HCT116 (cell line): ENCODE data around the gene INO80C. TPM values are rescaled to one million over a fixed set of nuclear protein-coding genes. Genes with fewer than 3 reads are reported as not detected.

ENCODE experiments used
- ATAC-seq: fragments of 200-7000 bp; cut with Tn5 transposase; 2 replicates; pipeline ENCODE4 v1.9.1; 2020; ENCODE audit warnings: mild to moderate bottlenecking, moderate library complexity
- BruUV-seq: library from RNA; stranded (reverse); fragments of 400-500 nt; replicated peaks from 2 replicates; lab custom pipeline; 2021; lab: Mats Ljungman, UMichigan
- CTCF ChIA-PET: fragments of 300-600 bp; sonication (Branson Sonifier 250); formaldehyde crosslinking; loops from one replicate; lab custom pipeline; 2021; ENCODE audit warnings: antibody characterized with exemption; lab: Charles Lee
- POLR2A ChIA-PET: fragments of 300-600, 350-600 bp; sonication (Branson Sonifier 250); formaldehyde crosslinking; loops from one replicate; lab custom pipeline; 2021; ENCODE audit warnings: antibody characterized with exemption; lab: Charles Lee
- RAD21 ChIA-PET, 2 experiments: fragments of 300-600 bp; sonication (Branson Sonifier 250); formaldehyde crosslinking; loops; one replicate each; lab custom pipeline; 2023; ENCODE audit warnings: low total read pairs in 2 of 2; ENCODE audit not compliant: uncharacterized antibody in 2 of 2, unreplicated experiment in 2 of 2, low non-redundant PET in 1 of 2; lab: Charles Lee
- DNase-seq: peaks from one replicate; pipeline ENCODE4 v3.0.0-alpha.2; 2010; ENCODE audit warnings: low read depth, low spot score
- H2AFZ ChIP-seq: fragments of 200-600 bp; shearing (Covaris generic), sonication (generic); 2 replicates; pipeline ENCODE4 v1.6.1; 2017; ENCODE audit warnings: low read depth, mixed run types, mixed read lengths, antibody characterized with exemption, low read length; ENCODE audit not compliant: poor library complexity, severe bottlenecking
- H3K27ac ChIP-seq: 2 replicates; pipeline ENCODE4 v1.5.1; 2012; ENCODE audit warnings: low read depth, low read length
- H3K27me3 ChIP-seq: fragments of 200-600 bp; sonication (generic); 2 replicates; pipeline ENCODE4 v1.6.1; 2016; ENCODE audit warnings: mixed run types, low read length, mixed read lengths; ENCODE audit not compliant: insufficient read depth
- H3K36me3 ChIP-seq, 2 experiments: fragments of 200-500 bp in 1 of 2; fragments of 200-600 bp in 1 of 2; sonication (Bioruptor generic) in 1 of 2; sonication (generic) in 1 of 2; 2 replicates each; pipeline versions ENCODE4 v1.5.1 to v1.6.1; 2014 to 2016; ENCODE audit warnings: low read length in 2 of 2, inconsistent platforms in 1 of 2, mixed read lengths in 1 of 2, mixed run types in 1 of 2; ENCODE audit not compliant: insufficient read depth in 2 of 2, control insufficient read depth in 1 of 2
- H3K4me1 ChIP-seq, 2 experiments: fragments of 200-600 bp in 1 of 2; sonication (generic) in 1 of 2; 2 replicates each; pipeline versions ENCODE4 v1.5.1 to v1.6.1; 2012 to 2017; ENCODE audit warnings: low read length in 2 of 2, inconsistent platforms in 1 of 2, mild to moderate bottlenecking in 1 of 2, mixed read lengths in 1 of 2, mixed run types in 1 of 2, moderate library complexity in 1 of 2; ENCODE audit not compliant: insufficient read depth in 2 of 2, control insufficient read depth in 1 of 2
- H3K4me2 ChIP-seq: fragments of 200-600 bp; sonication (generic); 2 replicates; pipeline ENCODE4 v1.6.1; 2017; ENCODE audit warnings: mixed run types, low read length, mixed read lengths
- H3K4me3 ChIP-seq, 2 experiments: fragments of 200-600 bp in 1 of 2; sonication (generic) in 1 of 2; replicated peaks in 1 of 2; 2 replicates each; pipeline ENCODE4 v1.5.1; 2011 to 2016; ENCODE audit warnings: low read length in 2 of 2, control low read depth in 1 of 2, low read depth in 1 of 2, mild to moderate bottlenecking in 1 of 2, mixed read lengths in 1 of 2, mixed run types in 1 of 2
- H3K79me2 ChIP-seq: fragments of 200-600 bp; sonication (generic); 2 replicates; pipeline ENCODE4 v1.6.1; 2017; ENCODE audit warnings: mild to moderate bottlenecking, mixed run types, low read length, moderate library complexity, mixed read lengths; ENCODE audit not compliant: insufficient read depth
- H3K9ac ChIP-seq: fragments of 200-600 bp; sonication (generic); 2 replicates; pipeline ENCODE4 v1.6.1; 2016; ENCODE audit warnings: low read length, mixed read lengths
- H3K9me2 ChIP-seq: fragments of 200-600 bp; sonication (generic), shearing (Covaris generic); 2 replicates; pipeline ENCODE4 v1.6.1; 2017; ENCODE audit warnings: mixed run types, mild to moderate bottlenecking, moderate library complexity; ENCODE audit not compliant: insufficient read depth
- H3K9me3 ChIP-seq, 2 experiments: fragments of 200-500 bp in 1 of 2; fragments of 200-600 bp in 1 of 2; sonication (Bioruptor generic) in 1 of 2; sonication (generic) in 1 of 2; 2 replicates each; pipeline ENCODE4 v1.6.1; 2014 to 2017; ENCODE audit warnings: low read length in 2 of 2, mixed read lengths in 2 of 2, inconsistent platforms in 1 of 2, low read depth in 1 of 2, mild to moderate bottlenecking in 1 of 2, mixed run types in 1 of 2, moderate library complexity in 1 of 2; ENCODE audit not compliant: control insufficient read depth in 1 of 2, insufficient read depth in 1 of 2
- H4K20me1 ChIP-seq: fragments of 200-600 bp; sonication (generic), shearing (Covaris generic); 2 replicates; pipeline ENCODE4 v1.6.1; 2017; ENCODE audit warnings: mixed run types, mild to moderate bottlenecking, moderate library complexity; ENCODE audit not compliant: insufficient read depth
- ATF3 ChIP-seq: IDR thresholded peaks from 2 replicates; pipeline ENCODE4 v1.6.1; 2012
- EGR1 ChIP-seq: IDR thresholded peaks from 2 replicates; pipeline ENCODE4 v1.6.1; 2012; ENCODE audit warnings: low read depth
- ELF1 ChIP-seq: IDR thresholded peaks from 2 replicates; pipeline ENCODE4 v1.6.1; 2012; ENCODE audit warnings: low read depth, borderline replicate concordance
- EZH2 ChIP-seq: fragments of 200-600 bp; sonication (generic); IDR thresholded peaks from 2 replicates; pipeline ENCODE4 v1.6.1; 2017; ENCODE audit warnings: antibody characterized with exemption, mixed run types
- FOSL1 ChIP-seq: IDR thresholded peaks from 2 replicates; pipeline ENCODE4 v1.6.1; 2012; ENCODE audit warnings: low read depth
- JUND ChIP-seq: IDR thresholded peaks from 2 replicates; pipeline ENCODE4 v1.6.1; 2012
- POLR2A ChIP-seq: IDR thresholded peaks from 2 replicates; pipeline ENCODE4 v1.7.0; 2011; ENCODE audit warnings: borderline replicate concordance; ENCODE audit not compliant: insufficient read depth, insufficient read length; ENCODE audit errors: extremely low read depth
- POLR2AphosphoS5 ChIP-seq: IDR thresholded peaks from 2 replicates; pipeline ENCODE4 v1.6.1; 2011; ENCODE audit warnings: mild to moderate bottlenecking, low read depth, low read length, moderate library complexity
- RAD21 ChIP-seq: IDR thresholded peaks from 2 replicates; pipeline ENCODE4 v1.6.1; 2012; ENCODE audit warnings: low read depth, mild to moderate bottlenecking
- REST ChIP-seq: IDR thresholded peaks from 2 replicates; pipeline ENCODE4 v1.6.1; 2012; ENCODE audit warnings: low read depth
- SP1 ChIP-seq: IDR thresholded peaks from 2 replicates; pipeline ENCODE4 v1.6.1; 2012; ENCODE audit warnings: low read depth
- SRF ChIP-seq: IDR thresholded peaks from 2 replicates; pipeline ENCODE4 v1.6.1; 2012; ENCODE audit warnings: low read depth
- TCF7L2 ChIP-seq: IDR thresholded peaks from 2 replicates; pipeline ENCODE4 v1.7.0; 2011; ENCODE audit warnings: borderline replicate concordance, inconsistent platforms; ENCODE audit not compliant: insufficient read depth, insufficient read length; ENCODE audit errors: extremely low read depth
- ZBTB33 ChIP-seq: IDR thresholded peaks from 2 replicates; pipeline ENCODE4 v1.6.1; 2011; ENCODE audit warnings: mild to moderate bottlenecking, low read length, moderate library complexity; ENCODE audit not compliant: insufficient replicate concordance; ENCODE audit errors: extremely low read depth
- ZFX ChIP-seq: fragments of 450-650 bp; IDR thresholded peaks from 2 replicates; pipeline ENCODE4 v1.6.1; 2017
- intact Hi-C: fragments of 100-400 bp; cut with micrococcal nuclease; formaldehyde crosslinking; loops from 2 replicates; pipeline ENCODE4 v1.10.0; 2022
- total RNA-seq: library from RNA; stranded (reverse); gene quantifications from one replicate; pipeline ENCODE4 v1.2.1, GENCODE V29; 2021; ENCODE audit not compliant: unreplicated experiment

The INO80C gene
- total RNA-seq, 1 experiment from 2014 or later: 30.7 TPM

- no peak for ATAC-seq
- Histone ChIP-seq H3K4me2 (peak overlapping the region; percentile 62), H3K36me3 (no peaks in the 10 kb centered on the region; a peak in 1 of 4 replicates), H3K9me3 (no peaks in the 10 kb centered on the region), H2AFZ (no peak overlapping the region), H4K20me1 (no peaks in the 10 kb centered on the region), H3K79me2 (peaks cover 6% of the 10 kb centered on the region; the same call in 1 of the 2 replicates), H3K9me2 (no peaks in the 10 kb centered on the region), H3K27me3 (no peaks in the 10 kb centered on the region), H3K27ac (peak overlapping the region; percentile 63; the same call in 1 of the 2 replicates), H3K9ac (peak overlapping the region; percentile 47), H3K4me1 (peaks cover 40 to 46% of the 10 kb centered on the region in 2 experiments), H3K4me3 (peak overlapping the region in 1 of 2 experiments; percentile 36; a peak in 1 of 4 replicates)
- no peak for DNase-seq
- intact Hi-C loops: loop anchor here (1.0 kb wide), 1 partner anchor 19 kb away; the partner anchor contains the start of gene INO80C
- ChIA-PET RAD21 (no interaction called here), CTCF (interaction anchor here (1.0 to 1.5 kb wide), 2 partner anchors 16 to 70 kb away, joined by 4 to 5 read pairs; no protein-coding TSS in a partner anchor), POLR2A (interaction anchor here (0.7 to 2.3 kb wide), 4 partner anchors 8 to 22 kb away, joined by 4 to 17 read pairs (median 4); partner anchors contain the start of gene INO80C)
- TF ChIP-seq EGR1: peak; percentile 9; the same call in 1 of the 2 replicates
- TF ChIP-seq RAD21: no peak
- TF ChIP-seq TCF7L2: no peak
- BruUV-seq: TSS peak; percentile 75
Observed at GRCh38 chr18:35477974-35478373, 19.8 kb downstream of the INO80C start.

GRCh38 chr18:35477497-35477896 is 20.3 kb downstream of the INO80C start:
- peaks cover 6% of the 10 kb centered on the region; the same call in 1 of the 2 replicates for H3K79me2 ChIP-seq
- H2AFZ ChIP-seq: no peak overlapping the region
- H3K4me3 ChIP-seq: no peak overlapping the region
- RAD21 ChIA-PET: no interaction called here
- no peaks in the 10 kb centered on the region for H4K20me1 ChIP-seq
- no peak for ATAC-seq
- no peak for DNase-seq
- no peaks in the 10 kb centered on the region; a peak in 1 of 4 replicates for H3K36me3 ChIP-seq
- POLR2A ChIA-PET: no interaction called here
- H3K27ac ChIP-seq: no peak overlapping the region; the same call in 1 of the 2 replicates
- CTCF ChIA-PET: no interaction called here
- H3K9me3 ChIP-seq: no peaks in the 10 kb centered on the region
- intact Hi-C loops: no loop called here
- peak overlapping the region; percentile 62 for H3K4me2 ChIP-seq
- no TSS peak for BruUV-seq
- 0 out of 2 replicates have a peak overlapping the region, but pooled peaks have one; percentile 47 for H3K9ac ChIP-seq
- H3K9me2 ChIP-seq: no peaks in the 10 kb centered on the region
- H3K27me3 ChIP-seq: no peaks in the 10 kb centered on the region
- peaks cover 40 to 45% of the 10 kb centered on the region in 2 experiments for H3K4me1 ChIP-seq
- TF ChIP-seq POLR2AphosphoS5: no peak
- TF ChIP-seq REST: no peak
- no peak for TF ChIP-seq ZFX
- no peak for TF ChIP-seq SRF
- no peak for TF ChIP-seq POLR2A
- no peak for TF ChIP-seq SP1
- TF ChIP-seq JUND: no peak
- TF ChIP-seq ZBTB33: no peak
- no peak for TF ChIP-seq RAD21
- TF ChIP-seq EZH2: no peak
- TF ChIP-seq ATF3: no peak
- no peak for TF ChIP-seq ELF1
- no peak for TF ChIP-seq TCF7L2
- TF ChIP-seq FOSL1: no peak
